ENCODE results near the gene ABLIM2. TPM values are rescaled to one million over a fixed set of nuclear protein-coding genes. Genes with fewer than 3 reads are reported as not detected.

Gene ABLIM2
- total and polyA plus RNA-seq, 2 of the 13 experiments (the other 11 are each of a cell fraction or from before 2014, with no cell fraction given): 0.20 to 0.37 TPM

GRCh38 chr4:7967063-7967440 lies 191.6 kb downstream of the ABLIM2 start (continued):
- TF ChIP-seq ATF4 (CRISPR knock-in tag; IDR thresholded peaks at IDR 0.05) (peak in 1 of 2 experiments; percentile 67; a peak in 1 of 4 replicates), TCF7L2 (IDR thresholded peaks at IDR 0.05; ENCODE audit: low read depth, low read length) (no peak), ZNF12 (CRISPR knock-in tag; IDR thresholded peaks at IDR 0.05) (no peak), SOX6 (IDR thresholded peaks at IDR 0.05) (no peak), SOX6 (CRISPR knock-in tag; IDR thresholded peaks at IDR 0.05) (0 out of 2 replicates have a peak, but pooled peaks have one; percentile 19), ONECUT2 (CRISPR knock-in tag; IDR thresholded peaks at IDR 0.05) (no peak), PCBP1 (IDR thresholded peaks at IDR 0.05; ENCODE audit: borderline replicate concordance, low read depth, low read length) (no peak), ZBED4 (CRISPR knock-in tag; IDR thresholded peaks at IDR 0.05; ENCODE audit: borderline replicate concordance) (no peak), ZSCAN20 (CRISPR knock-in tag; IDR thresholded peaks at IDR 0.05; ENCODE audit: borderline replicate concordance) (no peak), PAF1 (CRISPR knock-in tag; IDR thresholded peaks at IDR 0.05) (no peak), ZNF136 (CRISPR knock-in tag; IDR thresholded peaks at IDR 0.05; ENCODE audit: low read depth) (no peak), SMARCC2 (IDR thresholded peaks at IDR 0.05) (no peak), ZNF335 (CRISPR knock-in tag; IDR thresholded peaks at IDR 0.05) (no peak), CHD2 (IDR thresholded peaks at IDR 0.05; ENCODE audit: low read depth, low read length) (no peak), ZNF230 (CRISPR knock-in tag; IDR thresholded peaks at IDR 0.05) (no peak), ZNF615 (CRISPR knock-in tag; IDR thresholded peaks at IDR 0.05; ENCODE audit: borderline replicate concordance) (no peak), PRMT3 (CRISPR knock-in tag; IDR thresholded peaks at IDR 0.05; ENCODE audit: borderline replicate concordance, low read depth) (no peak), SPEN (CRISPR knock-in tag; IDR thresholded peaks at IDR 0.05; ENCODE audit: low read depth) (no peak), MED1 (CRISPR knock-in tag; IDR thresholded peaks at IDR 0.05) (peak; percentile 18; the same call in 1 of the 2 replicates), NKX3-1 (CRISPR knock-in tag; IDR thresholded peaks at IDR 0.05) (no peak), SALL1 (CRISPR knock-in tag; IDR thresholded peaks at IDR 0.05) (0 out of 2 replicates have a peak, but pooled peaks have one; percentile 14), ZFY (CRISPR knock-in tag; IDR thresholded peaks at IDR 0.05) (no peak)
- TF ChIP-seq, protein P1, sequence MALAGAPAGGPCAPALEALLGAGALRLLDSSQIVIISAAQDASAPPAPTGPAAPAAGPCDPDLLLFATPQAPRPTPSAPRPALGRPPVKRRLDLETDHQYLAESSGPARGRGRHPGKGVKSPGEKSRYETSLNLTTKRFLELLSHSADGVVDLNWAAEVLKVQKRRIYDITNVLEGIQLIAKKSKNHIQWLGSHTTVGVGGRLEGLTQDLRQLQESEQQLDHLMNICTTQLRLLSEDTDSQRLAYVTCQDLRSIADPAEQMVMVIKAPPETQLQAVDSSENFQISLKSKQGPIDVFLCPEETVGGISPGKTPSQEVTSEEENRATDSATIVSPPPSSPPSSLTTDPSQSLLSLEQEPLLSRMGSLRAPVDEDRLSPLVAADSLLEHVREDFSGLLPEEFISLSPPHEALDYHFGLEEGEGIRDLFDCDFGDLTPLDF (CRISPR knock-in tag; IDR thresholded peaks at IDR 0.05): no peak
- TF ChIP-seq, protein P2, sequence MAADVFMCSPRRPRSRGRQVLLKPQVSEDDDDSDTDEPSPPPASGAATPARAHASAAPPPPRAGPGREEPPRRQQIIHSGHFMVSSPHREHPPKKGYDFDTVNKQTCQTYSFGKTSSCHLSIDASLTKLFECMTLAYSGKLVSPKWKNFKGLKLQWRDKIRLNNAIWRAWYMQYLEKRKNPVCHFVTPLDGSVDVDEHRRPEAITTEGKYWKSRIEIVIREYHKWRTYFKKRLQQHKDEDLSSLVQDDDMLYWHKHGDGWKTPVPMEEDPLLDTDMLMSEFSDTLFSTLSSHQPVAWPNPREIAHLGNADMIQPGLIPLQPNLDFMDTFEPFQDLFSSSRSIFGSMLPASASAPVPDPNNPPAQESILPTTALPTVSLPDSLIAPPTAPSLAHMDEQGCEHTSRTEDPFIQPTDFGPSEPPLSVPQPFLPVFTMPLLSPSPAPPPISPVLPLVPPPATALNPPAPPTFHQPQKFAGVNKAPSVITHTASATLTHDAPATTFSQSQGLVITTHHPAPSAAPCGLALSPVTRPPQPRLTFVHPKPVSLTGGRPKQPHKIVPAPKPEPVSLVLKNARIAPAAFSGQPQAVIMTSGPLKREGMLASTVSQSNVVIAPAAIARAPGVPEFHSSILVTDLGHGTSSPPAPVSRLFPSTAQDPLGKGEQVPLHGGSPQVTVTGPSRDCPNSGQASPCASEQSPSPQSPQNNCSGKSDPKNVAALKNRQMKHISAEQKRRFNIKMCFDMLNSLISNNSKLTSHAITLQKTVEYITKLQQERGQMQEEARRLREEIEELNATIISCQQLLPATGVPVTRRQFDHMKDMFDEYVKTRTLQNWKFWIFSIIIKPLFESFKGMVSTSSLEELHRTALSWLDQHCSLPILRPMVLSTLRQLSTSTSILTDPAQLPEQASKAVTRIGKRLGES (CRISPR knock-in tag; IDR thresholded peaks at IDR 0.05; ENCODE audit: borderline replicate concordance): no peak

All from HepG2 (cell line).